ENCODE data around the gene PSMA7. TPM values are rescaled to one million over a fixed set of nuclear protein-coding genes. Genes with fewer than 3 reads are reported as not detected.

The PSMA7 gene
- total and polyA plus RNA-seq, 7 donors: 192 to 388 (median 309) TPM

- H3K4me3 ChIP-seq: no peak overlapping the region
- H3K9me3 ChIP-seq: no peaks in the 10 kb centered on the region
- peaks cover 0 to 12% (median 12%) of the 10 kb centered on the region in 4 donors for H3K4me1 ChIP-seq
- H3K27me3 ChIP-seq: no peaks in the 10 kb centered on the region
- H3K27ac ChIP-seq: no peak overlapping the region
- no peak for DNase-seq
- no peak for TF ChIP-seq POLR2AphosphoS5 (IDR thresholded peaks at IDR 0.05)
- TF ChIP-seq POLR2A (IDR thresholded peaks at IDR 0.05): no peak
- TF ChIP-seq EP300 (IDR thresholded peaks at IDR 0.05): no peak
- no peak for TF ChIP-seq CTCF (IDR thresholded peaks at IDR 0.05)
- 96 to 97% methylated on average over 9 of the region's 9 CpGs for WGBS, 2 donors
- intact Hi-C loops (cut with DNase I): no loop called here
- H3K36me3 ChIP-seq: peaks cover 5 to 53% (median 22%) of the 10 kb centered on the region in 4 donors
These were observed 17.1 kb upstream of the PSMA7 start for GRCh38 chr20:62160253-62160652.

GRCh38 chr20:62159839-62160238, 16.6 kb upstream of the PSMA7 start:
- Histone ChIP-seq H3K36me3 (peaks cover 5 to 50% (median 20%) of the 10 kb centered on the region in 4 donors), H3K4me3 (no peak overlapping the region), H3K27me3 (no peaks in the 10 kb centered on the region), H3K27ac (no peak overlapping the region), H3K9me3 (no peaks in the 10 kb centered on the region), H3K4me1 (peaks cover 0 to 12% (median 12%) of the 10 kb centered on the region in 4 donors)
- no peak for DNase-seq
- no peak for TF ChIP-seq POLR2A (IDR thresholded peaks at IDR 0.05)
- TF ChIP-seq EP300 (IDR thresholded peaks at IDR 0.05): no peak
- WGBS, 2 donors: 82 to 86% methylated on average over 14 of the region's 14 CpGs
- intact Hi-C loops (cut with DNase I): loop anchor here (5.0 kb wide), 1 partner anchor 148 kb away; no protein-coding TSS in a partner anchor

GRCh38 chr20:62159052-62159451, 15.9 kb upstream of the PSMA7 start:
- Histone ChIP-seq H3K4me3 (no peak overlapping the region), H3K27ac (no peak overlapping the region), H3K27me3 (no peaks in the 10 kb centered on the region), H3K4me1 (peaks cover 0 to 12% (median 12%) of the 10 kb centered on the region in 4 donors), H3K9me3 (no peaks in the 10 kb centered on the region), H3K36me3 (peaks cover 5 to 47% (median 14%) of the 10 kb centered on the region in 4 donors)
- DNase-seq: no peak
- intact Hi-C loops (cut with DNase I): loop anchor here (5.0 kb wide), 1 partner anchor 147 kb away; no protein-coding TSS in a partner anchor
- WGBS, 2 donors: 91 to 96% methylated on average over 11 of the region's 11 CpGs
- TF ChIP-seq EP300 (IDR thresholded peaks at IDR 0.05): no peak
- TF ChIP-seq CTCF (IDR thresholded peaks at IDR 0.05): no peak
- no peak for TF ChIP-seq POLR2A (IDR thresholded peaks at IDR 0.05)
- TF ChIP-seq POLR2AphosphoS5 (IDR thresholded peaks at IDR 0.05): no peak

GRCh38 chr20:62158541-62158940, 15.3 kb upstream of the PSMA7 start:
- Histone ChIP-seq H3K4me1 (peaks cover 0 to 12% (median 12%) of the 10 kb centered on the region in 4 donors), H3K27ac (no peak overlapping the region), H3K4me3 (no peak overlapping the region), H3K27me3 (no peaks in the 10 kb centered on the region), H3K36me3 (peaks cover 5 to 42% (median 11%) of the 10 kb centered on the region in 4 donors), H3K9me3 (no peaks in the 10 kb centered on the region)
- TF ChIP-seq EP300 (IDR thresholded peaks at IDR 0.05): no peak
- TF ChIP-seq POLR2A (IDR thresholded peaks at IDR 0.05): no peak
- no peak for TF ChIP-seq CTCF (IDR thresholded peaks at IDR 0.05)
- no peak for TF ChIP-seq POLR2AphosphoS5 (IDR thresholded peaks at IDR 0.05)
- DNase-seq: no peak
- intact Hi-C loops (cut with DNase I): loop anchor here (5.0 kb wide), 1 partner anchor 146 kb away; no protein-coding TSS in a partner anchor
- WGBS, 2 donors: 96 to 98% methylated on average over 22 of the region's 22 CpGs

- Histone ChIP-seq H3K9me3 (no peaks in the 10 kb centered on the region), H3K4me3 (no peak overlapping the region), H3K27me3 (no peaks in the 10 kb centered on the region), H3K4me1 (peaks cover 0 to 12% (median 12%) of the 10 kb centered on the region in 4 donors), H3K27ac (no peak overlapping the region), H3K36me3 (peaks cover 5 to 37% (median 7%) of the 10 kb centered on the region in 4 donors)
- WGBS, 2 donors: 97 to 98% methylated on average over 12 of the region's 12 CpGs
- intact Hi-C loops (cut with DNase I): loop anchor here (5.0 kb wide), 1 partner anchor 146 kb away; no protein-coding TSS in a partner anchor
- DNase-seq: no peak
- TF ChIP-seq POLR2A (IDR thresholded peaks at IDR 0.05) (no peak), EP300 (IDR thresholded peaks at IDR 0.05) (no peak)
These were observed 14.8 kb upstream of the PSMA7 start for GRCh38 chr20:62158088-62158400.

Measured in sigmoid colon (tissue), 7 donors.